GM20431 (cell line): Measurements from ENCODE around the gene TNP2.

ENCODE experiments used
- in situ Hi-C: fragments of 300-500 bp; cut with MseI, MboI; formaldehyde crosslinking; loops from one replicate; pipeline ENCODE4 v1.15.0; 2020; ENCODE audit warnings: low sequenced_read_pairs; ENCODE audit not compliant: unreplicated experiment

TNP2 gene

DNA sequence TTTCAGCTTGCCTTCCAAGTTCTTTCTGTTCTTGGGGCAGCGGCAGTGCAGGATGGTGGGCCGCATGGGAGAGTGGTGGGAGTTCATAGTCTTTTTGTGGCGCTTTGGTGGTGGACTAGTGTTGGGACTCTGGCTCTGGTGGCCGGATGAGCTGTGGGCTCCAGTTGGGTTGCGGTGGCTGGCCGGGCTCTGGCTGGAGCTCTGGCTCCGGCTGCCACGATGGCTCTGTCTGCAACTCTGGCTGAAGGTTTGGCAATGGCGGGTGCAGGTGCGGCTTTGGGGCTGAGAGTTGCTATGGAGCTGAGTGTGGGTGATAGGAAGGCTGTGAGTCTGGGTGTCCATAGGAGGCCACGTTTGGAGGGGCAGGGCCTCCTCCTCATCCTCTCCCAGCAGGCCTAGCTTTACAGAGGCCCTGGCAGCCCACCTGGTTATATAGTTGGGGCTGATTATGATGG lies at the start of gene TNP2:
TNP2 (minus strand) TSS at position 405 of the 455 bp plus-strand sequence; CDS start at position 342, 63 bp downstream.
- in situ Hi-C loops: no loop called here

DNA sequence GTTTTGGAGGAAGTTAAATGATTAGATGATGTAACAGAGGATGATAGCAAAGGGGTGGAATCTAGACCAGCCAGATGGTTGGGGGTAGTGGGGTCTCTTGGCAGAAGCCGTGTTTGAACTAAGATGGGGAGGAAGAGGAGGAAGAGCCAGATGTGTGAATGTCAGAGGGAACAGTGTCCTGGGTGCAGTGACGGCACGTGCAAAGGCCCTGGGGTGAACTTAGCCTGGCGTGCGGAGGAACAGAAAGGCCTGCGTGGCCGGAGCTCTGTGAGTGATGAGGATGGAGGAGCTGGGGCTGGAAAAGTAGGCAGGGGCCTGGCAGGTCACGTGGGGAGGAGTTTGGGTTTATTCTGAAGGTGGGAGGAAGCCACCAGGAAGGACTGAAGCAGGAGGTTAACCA lies 49.7 kb upstream of the TNP2 start:
- in situ Hi-C loops: no loop called here

DNA sequence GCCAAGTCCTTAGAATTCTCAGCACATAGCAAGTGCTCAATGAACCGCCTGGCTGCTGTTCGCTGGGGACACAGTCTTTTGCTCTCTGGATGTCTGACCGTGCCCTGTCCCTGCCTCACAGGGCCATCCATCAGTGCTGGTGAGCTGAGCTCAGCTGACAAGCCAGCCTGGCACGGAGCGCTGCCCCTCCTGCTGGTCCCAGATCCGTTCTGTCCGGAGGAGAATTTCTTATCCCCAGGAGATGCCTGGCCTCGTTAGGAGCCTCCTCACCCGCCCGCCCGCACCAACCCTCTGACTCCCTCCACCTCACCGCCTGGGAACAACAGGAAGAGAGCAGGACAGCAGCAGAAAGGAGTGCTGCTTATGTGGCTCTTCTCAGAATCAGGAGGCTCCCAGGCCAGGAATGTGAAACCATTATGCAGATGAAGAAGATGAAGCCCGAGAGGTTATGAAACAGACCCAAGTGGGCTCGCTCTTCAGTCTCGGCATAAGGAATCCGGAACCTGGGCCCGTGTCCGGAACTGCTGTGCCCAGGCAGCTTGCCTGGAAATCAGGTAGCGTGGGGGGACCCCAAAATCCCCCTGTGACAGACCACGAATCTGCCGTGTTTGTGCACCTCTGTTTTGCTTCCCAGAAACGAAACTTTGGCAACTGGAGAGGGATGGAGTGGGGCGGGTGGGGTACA lies 47.3 kb upstream of the TNP2 start:
- in situ Hi-C loops: no loop called here

DNA sequence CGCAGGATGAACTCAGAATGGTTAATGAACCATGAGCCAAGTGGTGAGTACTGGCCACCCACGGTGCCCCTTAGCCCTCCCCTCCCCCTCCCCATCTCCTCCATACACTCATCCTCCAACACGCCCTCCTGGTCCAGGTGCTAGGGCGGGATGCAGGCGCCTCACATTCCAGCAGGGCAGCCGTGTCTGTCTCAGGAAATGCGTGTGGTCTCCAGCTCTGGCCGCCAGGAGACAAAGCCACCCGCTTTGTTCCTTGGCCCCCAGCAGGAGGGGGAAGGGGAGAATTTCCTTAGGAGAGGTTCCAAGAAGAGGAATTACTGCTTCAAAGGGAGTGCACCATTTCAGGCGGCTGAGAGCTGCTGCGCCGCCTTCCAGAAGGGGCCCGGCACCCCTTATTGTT lies 46.4 kb upstream of the TNP2 start:
- in situ Hi-C loops: no loop called here

DNA sequence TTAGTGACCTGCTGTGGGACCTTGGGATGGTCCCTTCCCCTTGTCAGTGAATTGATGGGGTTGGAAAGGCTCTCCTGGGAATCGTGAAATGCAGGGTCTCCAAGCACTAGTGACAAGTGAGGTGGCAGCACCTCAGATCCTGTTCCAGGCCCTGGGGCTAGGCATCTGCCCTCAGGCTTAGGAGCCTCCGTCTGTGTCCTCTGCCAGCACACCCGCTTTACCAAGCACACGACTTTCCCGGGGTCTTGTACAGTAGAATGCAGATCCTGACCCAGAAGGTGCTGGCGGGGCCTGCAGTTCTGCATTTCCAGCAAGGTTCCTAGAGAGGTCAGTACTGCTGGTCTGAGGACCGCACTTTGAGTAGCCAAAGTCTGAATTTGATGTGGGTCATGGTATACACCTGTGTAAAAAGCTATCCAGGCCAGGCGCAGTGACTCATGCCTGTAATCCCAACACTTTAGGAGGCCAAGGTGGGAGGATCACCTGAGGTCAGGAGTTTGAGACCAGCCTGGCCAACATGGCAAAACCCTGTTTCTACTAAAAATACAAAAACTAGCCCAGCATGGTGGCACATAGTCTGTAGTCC lies 45.3 kb upstream of the TNP2 start:
- in situ Hi-C loops: no loop called here

DNA sequence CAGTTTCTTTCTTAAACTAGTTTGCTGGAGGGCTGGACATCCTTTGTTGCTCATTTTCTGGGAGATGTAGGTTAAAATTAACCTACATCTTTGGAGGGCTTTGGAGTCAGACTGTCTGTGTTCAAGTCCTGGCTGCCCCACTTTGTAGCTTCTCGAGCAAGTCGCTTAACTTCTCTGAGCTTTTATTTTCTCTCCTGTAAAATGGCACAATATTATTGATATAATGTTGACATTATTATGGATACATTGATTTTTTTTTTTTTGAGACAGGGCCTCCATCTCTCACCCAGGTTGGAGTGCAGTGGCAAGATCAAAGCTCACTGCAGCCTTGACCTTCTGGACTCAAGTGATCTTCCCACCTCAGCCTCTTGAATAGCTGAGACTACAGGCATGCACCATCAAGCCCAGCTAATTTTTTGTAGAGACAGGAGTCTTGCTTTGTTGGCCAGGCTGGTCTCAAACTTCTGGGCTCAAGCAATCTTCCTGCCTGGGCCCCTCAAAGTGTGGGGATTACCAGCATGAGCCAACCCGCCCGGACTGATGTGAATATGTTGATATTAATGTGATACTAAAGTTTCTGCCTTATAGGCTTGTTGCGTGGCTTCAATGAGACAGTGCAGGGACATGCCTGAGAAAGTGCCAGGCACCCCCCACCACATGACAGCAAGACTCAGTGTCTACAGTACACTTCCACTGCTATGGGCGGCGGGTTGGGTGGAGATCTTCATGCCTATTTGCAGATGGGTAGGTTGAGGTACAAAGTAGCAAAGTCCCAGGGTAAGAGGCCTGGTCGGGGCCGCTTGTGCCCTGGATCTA lies 44.6 kb upstream of the TNP2 start:
- in situ Hi-C loops: no loop called here

DNA sequence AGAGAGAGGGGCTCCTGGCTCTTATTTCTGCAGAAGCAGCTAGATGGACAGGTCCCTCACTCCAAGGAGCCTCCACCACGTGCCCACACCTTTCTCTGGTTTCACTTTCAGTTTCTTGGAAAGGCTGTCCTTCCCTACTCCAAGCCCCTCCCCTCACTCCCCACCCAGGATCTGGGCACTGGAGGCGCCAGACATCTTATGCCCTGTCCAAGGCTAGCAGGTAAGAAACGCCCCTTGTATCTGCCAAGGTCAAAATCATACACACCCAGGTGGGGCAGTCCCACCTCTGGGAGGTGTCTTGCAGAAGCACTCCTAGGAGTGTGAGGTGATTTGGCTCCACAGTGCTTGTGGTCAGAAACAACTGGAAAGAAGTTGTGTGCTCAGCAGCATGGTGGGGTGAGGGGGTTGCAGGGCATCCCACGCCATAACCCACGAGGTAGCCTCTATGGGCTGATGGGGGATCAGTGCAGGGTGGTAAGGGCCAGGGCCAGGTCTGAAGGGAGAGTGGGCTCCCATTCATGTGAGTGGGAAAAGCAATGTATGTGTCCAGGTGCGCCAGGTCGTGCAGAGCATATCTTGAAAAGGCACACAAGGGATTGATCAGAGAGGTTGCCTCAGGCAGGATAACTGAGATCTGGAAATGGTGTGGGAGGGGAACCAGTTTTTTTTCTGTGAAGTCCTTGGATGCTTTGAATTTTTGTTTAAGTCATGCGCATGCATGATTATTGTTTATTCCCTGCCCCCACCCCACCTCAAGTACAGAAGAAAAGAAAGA lies 43.8 kb upstream of the TNP2 start:
- in situ Hi-C loops: no loop called here

DNA sequence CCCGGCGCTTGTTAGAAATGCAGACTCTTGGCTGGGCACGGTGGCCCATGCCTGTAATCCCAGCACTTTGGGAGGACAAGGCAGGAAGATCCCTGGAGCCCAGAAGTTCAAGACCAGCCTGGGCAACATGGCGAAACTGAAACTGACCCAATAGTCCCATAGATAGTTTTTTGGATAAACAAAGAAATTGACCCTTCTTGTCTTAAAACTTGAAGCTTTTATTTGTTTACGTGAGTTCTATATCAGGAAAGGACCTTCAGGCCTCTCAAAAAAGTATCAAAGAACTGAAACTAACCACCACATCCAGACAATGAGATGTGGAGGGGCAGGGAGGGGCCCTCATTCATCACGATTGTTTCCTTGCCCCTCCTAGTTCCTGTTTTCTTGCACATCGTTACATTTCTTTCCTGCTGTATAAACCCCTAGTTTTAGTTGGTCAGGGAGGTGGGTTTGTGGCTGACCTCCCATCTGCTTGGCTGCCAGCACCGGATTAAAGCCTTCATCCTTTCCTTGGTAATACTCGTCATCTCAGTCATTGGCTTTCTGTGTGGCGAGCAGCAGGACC lies 42.0 kb upstream of the TNP2 start:
- in situ Hi-C loops: no loop called here

DNA sequence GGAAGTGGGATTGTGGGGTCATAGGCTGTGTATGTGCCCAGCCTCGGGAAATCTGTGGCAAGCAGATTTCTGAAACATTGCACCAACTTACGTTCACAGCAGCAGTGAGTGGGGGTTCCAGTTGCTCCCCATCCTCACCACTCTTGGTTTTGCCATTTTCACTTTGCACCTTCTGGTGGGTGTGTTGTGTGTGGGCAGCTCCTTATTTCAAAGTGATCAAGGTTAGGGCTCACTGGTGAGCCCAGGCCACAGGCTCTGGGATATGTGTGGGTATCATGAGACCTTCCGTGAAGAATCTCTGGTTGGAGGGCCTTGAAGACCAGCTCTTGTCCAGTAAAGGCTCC lies 41.5 kb upstream of the TNP2 start:
- in situ Hi-C loops: no loop called here

DNA sequence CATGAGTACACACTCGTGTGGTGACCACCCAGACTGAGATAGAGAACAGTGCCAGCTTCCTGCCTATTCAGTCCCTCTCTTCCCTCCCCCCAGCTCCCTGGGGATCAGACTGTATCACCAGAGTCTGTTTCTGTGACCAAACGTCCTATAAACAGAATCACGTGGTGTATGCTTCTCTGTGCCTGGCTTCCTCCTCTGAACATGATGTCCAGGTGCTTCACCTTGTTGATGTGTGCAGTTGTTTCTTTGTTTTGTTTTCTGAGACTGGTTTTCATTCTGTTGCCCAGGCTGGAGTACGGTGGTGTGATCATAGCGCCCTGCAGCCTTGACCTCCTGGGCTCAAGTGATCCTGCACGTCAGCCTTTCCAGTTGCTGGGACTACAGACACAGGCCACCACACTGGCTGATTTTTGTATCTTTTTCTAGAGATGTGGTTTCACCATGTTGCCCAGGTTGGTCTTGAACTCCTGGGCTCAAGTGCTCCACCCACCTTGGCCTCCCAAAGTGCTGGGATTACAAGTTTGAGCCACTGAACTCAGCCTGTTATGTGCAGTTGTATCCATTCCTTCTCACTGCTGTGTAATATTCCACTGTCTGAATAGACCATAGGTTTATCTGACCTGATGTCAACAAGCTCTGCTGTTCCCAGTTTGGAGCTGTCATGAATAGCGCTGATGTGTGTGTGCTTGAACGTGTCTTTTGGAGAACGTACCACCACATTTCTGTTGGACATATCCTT lies 40.9 kb upstream of the TNP2 start:
- in situ Hi-C loops: no loop called here

DNA sequence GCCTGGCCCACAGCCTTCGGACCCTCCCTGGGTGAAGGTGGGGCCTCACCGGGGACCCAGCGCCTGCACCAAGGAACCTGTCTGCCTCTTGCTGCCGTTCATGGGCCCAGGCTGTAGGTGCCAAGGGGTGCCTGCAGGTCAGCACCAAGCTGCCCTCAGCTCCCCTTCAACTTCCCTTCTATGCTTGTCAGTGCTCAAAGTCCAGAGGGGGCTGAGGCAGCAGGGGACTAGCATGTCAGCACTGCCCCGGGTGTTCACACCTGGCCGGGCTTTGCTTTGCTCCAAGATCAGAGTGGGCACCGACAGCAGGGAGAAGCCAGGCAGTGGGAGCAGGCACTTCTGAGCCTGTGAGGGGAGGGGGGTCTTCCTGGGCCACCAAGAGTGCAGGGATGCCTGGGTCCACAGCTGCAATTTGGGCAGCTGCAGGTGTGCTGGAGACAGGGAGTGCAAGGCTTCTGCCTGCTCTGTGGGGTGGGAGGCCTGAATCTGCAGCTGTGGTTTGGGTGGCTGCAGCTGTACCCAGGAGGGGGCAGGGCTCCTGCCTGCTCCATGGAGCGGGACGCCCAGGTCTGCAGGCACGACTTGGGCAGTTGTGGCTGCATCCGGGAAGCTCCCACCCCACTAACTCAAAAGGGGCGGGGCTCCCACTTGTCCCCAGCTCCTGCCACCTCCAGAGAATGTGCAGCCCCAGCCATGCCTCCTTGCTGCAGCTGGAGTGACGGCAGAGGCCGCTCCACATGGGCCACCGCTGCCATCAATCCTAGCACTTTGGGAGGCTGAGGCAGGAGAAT lies 39.6 kb upstream of the TNP2 start:
- in situ Hi-C loops: no loop called here

DNA sequence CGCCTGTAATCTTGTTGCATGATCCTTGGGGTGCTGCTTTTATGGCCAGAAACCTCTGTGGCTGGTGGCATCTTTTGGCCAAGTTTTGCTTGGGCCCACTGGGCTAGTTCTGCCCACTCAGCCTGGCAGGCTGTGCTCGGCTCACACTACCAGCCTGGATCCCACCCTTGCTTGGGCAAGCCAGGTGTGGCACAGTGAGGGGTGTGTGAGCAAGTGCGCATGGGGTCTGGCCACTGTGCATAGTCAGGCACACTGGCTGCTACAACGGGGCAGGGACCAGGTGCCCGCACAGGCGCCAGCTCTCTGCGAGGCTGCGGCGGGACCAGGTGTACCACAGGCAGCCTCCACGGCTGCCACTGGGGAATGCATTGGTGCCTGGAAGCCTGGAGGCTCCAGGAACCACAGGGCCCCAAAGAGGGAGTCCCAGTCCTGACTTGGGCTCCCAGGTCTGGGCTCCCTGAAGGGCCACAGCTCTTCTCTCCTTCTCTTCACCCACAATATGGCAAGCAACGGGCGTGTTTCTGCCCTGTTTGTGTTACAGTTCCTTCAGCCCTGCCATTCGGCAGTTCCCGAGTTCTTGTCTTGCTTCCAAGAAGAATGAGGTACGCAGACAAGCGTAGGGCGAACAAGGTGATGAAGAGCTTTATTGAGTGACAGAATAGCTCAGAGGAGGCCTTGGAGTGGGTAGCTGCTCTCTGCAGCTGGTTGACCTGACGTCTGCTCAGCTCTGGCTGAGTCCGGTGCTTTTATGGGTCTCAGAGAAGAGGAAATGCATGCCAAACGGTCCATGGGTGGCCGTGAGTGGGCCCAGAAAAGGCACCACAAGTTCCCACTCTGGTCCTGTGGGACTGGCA lies 38.7 kb upstream of the TNP2 start:
- in situ Hi-C loops: no loop called here

DNA sequence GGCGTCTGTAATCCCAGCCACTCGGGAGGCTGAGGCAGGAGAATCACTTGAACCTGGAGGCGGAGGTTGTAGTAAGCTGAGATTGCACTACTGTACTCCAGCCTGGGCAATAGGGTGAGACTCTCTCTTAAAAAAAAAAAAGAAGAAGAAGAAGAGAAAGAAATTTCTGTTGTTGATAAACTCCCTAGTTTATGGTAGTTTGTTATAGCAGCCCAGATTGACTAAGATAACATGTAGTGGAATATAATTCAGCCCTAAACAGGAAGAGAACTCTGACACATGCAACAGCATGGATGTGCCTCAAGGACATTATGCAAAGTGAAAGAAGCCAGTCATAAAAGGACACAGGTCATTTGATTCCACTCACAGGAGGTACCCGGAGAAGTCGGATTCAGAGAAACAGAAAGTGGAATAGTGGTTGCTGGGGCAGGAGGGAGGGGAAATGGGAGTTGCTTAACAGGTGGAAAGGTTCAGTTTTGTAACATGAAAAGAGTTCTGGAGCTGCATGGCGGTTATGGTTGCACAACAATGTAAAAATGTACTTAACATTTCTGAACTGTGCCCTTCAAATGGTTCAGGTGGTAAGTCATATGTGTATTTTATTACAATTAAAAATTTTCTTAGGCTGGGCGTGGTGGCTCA lies 38.0 kb upstream of the TNP2 start:
- in situ Hi-C loops: no loop called here

DNA sequence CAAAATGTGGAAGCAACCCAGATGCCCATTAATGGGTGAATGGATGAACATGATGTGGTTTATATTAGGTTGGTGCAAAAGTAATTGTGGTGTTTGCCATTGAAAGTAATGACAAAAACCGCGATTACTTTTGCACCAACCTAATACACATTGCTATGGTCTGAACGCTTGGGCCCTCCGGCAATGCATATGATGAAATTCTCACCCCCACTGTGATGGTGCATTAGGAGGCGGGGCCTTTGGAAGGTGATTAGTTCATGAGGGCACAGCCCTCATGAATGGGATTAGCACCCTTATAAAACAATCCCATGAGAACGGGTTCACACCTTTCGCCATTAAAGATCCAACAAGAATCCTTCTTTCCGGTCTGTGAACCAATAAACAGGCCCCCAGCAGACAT lies 37.3 kb upstream of the TNP2 start:
- in situ Hi-C loops: no loop called here

DNA sequence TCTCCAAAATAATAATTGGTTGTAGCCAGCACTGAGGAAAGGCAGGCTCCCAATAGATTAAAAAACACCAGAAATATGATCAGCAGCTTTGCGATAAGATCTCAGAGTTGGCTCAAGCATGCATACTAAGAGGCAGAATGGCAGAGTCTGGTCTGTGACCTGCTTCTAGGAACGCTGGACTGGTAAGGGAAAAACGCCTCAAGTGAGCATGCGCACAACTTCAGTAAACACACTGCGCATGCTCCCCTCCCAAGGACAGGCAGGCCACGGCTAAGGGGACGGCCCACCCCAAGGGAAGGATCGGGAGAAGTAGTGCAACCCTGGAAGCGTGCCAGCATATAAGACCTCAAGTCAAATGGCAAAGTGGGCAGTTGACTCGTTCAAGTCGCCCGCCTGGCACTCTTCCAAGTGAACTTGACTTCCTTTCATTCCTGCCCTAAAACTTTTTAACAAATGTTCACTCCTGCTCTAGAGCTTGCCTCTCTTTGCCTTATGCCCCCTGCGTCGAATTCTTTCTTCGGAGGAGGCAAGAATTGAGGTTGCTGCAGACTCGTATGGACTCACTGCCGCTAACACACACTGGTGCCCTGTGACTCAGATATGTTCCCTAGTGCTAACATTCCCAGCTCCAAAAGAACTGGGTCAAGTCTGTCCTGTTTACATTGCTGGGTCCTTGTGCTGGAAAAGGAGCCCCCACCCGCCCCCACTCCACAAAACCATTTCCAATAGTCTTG lies 34.4 kb upstream of the TNP2 start:
- in situ Hi-C loops: no loop called here

DNA sequence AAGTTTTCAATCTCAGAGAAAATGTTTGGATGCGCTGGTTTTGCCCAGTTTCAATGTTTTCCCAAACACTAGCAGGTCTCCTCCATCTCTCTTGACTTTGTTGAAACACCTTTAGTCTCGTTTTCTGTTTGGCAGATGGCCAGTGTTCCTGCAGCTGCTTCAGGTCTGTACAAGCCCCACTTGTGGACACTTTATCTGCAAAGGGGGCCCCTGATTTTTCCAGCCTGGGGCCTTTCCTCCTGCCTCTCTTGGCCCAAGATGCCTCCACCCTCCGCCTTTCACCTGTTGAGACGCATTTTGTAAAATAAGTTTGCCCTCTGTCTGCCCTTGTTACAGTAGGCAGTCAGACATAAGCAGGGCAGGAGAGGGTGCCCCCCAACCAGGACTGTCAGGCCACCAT lies 33.9 kb upstream of the TNP2 start:
- in situ Hi-C loops: no loop called here
